ELR (cell line): Measurements from ENCODE around the gene MPPE1.
A peak's percentile ranks its signal among the peaks of the same experiment; 100 is the strongest.
"Not testable (repeated sequence)": the region's sequence is repeated elsewhere in the genome, so short reads cannot be mapped to it uniquely, and the experiment has no call there.

Experiments used
- DNase-seq: peaks from one replicate; pipeline ENCODE4 v3.0.0-alpha.2; 2015; ENCODE audit warnings: low read depth

Gene MPPE1

DNA sequence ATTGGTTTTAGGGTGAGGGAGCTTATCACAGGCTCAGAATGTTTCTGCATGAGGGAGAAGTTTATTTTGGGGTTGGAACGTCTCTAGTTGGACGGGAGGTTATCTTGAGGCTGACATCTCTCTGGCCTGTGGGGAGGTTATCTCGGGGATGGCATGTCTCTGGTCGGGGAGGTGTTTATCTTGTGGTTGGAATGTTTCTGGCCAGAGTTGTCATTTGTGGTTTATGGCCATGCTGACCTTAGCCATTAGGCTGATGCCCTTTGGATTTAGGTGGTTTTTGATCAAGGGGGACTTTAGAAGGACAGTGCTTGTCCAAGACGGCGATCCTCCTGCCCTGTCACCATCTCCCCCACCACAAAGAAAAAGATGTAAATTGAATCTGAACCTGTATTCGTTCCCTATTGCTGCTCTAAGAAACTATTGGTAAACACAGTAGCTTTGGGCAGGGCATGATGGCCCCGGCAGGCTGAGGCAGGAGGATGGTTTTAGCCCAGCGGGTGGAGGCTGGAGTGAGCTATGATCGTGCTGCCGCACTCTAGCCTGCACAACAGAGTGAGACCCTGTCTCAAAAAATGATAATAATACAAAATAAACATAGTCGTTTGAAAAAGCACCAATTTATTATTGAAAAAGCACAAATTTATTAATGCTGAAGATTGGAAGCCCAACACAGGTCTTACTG is 17.8 kb upstream of the MPPE1 start:
- no peak for DNase-seq

DNA sequence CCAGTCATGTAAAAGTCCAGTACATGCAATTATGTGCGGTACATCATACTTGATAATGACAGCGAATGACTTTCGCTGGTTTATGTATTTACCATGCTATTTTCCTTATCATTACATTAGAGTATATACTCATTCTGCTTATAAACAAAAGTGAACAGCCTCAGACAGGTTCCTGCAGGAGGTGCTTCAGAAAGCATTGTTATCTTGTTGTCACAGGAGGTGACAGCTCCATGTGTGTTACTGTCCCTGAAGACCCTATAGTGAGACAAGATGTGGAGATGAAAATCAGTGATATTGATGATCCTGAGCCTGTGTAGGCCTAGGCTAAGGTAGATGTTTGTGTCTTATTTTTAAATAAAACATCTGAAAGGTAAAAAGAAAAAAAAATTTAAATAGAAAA is 15.3 kb upstream of the MPPE1 start:
- no peak for DNase-seq

DNA sequence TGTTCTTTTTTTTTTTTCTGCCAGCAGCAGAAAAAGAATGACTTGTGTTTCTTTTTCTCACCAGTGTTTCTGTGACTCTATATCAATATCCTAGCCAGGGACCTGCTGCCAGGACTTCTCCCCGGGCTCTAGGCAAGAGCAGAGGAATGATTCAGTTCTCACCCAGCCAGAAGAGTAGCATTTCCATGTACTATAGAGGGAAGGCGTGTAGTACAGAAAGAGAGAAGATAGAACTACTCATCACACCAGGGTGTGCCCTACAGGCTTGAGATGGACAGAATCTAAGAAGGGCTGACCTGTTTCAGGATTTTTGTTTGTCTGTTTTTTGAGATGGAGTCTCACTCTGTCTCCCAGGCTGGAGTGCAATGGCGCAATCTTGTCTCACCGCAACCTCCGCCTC is 11.4 kb upstream of the MPPE1 start:
- DNase-seq, result not testable (repeated sequence)

DNA sequence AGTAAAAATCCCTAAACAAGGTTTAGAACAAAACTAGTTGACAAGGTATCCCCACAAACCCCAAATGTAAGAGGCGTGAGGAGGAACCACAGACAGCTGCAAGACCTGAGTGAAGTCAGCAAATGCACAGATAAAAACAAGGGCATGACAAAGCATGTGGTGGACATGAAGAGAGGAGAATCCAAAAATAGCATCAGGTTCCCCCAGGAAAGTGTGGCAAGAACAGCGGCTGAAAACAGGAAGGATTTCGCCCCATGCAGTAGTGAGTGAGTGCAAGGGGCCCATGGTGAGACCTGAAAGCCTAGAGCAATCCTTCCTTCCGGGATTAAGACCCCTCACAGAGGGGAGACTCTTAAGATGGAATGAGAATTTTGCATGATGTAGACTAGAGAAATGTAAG is 8.8 kb upstream of the MPPE1 start:
- not testable (repeated sequence) for DNase-seq

DNA sequence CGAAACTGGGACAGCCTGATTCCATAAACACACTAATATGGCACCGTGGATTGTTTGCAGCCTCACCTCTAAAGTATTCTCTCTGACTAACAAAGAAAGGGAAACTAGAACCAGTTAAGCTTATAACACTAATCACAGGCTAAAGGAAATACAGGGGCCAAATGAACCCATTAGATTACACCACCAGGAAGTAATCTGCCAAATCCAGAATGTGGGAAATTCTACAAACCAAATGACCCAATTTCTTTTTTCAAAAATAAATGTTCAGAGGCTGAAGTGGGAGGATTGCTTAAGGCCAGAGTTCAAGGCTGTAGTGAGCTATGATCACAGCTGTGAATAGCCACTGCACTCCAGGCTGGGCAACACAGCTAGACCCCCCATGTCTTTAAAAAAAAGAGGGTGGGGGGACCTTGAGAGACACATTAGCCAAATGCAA is 1.5 kb upstream of the MPPE1 start:
- peak; percentile 72 for DNase-seq

DNA sequence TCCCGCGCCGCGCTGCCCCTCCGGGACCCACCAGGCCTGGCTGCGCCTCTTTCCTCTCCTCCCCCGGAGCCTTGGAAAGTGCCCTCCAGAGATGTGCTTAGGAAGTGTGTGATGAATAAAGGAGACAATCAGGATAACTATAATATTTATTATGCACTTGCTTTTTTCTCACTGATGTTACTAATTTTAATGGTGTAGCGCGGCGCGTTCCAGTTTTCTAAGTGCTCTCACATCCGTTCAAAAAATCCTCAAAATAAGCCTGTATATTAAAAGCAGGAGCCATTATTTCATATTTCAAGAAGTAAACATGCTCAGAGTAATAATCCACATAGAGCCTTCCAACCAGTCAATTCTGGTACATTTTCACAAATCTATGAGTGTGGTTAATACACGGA is 941 bp upstream of the MPPE1 start:
- no peak for DNase-seq

DNA sequence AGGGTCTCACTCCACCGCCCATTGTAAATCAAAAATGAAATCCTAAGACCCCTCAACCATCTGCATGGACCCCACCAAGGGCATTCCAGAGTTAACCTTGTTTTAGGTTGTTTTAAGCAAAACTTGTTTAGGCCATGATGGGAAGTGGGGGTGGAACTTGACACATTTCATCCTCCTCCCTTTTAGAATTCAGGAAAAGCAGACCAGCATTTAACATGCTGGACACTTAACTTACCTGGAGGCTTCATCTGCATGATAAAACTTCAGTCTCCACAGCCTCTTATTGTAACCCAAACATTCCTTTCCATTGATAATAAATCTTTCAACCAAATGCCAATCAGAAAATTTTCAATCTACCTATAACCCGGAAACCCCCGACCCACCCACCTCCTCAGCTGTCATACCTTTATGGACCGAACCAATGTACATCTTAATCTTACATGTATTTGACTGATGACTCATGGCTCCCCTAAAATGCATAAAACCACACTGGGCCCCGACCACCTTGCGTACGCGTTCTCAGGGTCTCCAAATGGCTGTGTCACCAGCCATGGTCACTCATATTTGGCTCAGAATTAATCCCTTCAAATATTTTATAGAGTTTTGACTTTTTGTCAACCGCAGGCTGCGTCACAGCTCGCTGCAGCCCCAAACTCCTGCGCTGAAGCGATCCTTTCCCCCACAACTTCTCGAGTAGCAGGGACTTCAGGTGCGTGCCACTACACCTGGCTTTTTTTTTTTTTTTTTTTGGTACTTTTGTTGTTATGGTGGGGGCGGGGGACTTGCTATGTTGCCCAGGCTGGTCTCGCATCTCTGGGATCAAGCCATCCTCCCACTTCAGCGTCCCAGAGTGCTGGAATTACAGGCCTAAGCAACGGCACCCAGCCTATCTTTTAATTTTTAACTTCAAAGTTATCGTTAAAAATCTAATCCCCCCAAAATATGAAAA is 917 bp downstream of the MPPE1 start:
- DNase-seq, result no peak

DNA sequence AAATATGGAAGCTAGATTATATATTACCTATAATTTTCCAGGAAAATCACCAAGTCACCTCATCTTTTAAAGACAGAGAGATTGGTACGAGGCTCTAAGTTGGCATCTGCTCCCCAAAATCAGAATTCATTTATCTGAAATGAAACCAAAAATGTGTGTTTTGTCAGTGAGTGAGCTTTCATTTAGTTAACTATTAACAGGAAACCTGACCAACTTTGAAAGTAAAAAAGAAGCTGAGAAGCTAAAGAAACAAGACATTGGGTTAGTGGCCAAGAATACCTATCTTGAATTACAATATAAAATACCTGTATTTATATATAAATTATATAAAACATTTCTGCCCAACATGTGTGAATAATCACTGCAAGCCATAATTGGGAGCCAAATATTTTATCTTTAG is 1.9 kb downstream of the MPPE1 start:
- no peak for DNase-seq

DNA sequence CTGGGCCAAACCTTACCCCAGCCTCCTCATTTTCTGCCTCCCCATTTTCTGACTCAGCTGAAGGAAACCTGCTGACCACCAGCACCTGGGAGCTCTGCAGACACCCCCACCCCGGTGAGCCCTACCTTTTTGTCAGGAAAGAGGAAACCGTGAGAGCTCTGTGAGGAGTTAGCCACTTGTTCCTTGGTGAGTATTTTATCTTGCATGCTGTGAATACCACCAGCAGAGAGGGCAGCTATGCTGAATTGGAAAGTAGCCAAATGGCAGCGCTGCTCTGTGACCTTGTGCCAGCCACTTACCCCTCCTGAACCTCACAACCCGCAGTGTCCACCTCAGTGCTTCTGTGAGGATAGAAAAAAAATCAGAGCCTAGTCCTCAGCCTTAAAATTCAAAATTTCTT is 2.5 kb downstream of the MPPE1 start:
- no peak for DNase-seq

DNA sequence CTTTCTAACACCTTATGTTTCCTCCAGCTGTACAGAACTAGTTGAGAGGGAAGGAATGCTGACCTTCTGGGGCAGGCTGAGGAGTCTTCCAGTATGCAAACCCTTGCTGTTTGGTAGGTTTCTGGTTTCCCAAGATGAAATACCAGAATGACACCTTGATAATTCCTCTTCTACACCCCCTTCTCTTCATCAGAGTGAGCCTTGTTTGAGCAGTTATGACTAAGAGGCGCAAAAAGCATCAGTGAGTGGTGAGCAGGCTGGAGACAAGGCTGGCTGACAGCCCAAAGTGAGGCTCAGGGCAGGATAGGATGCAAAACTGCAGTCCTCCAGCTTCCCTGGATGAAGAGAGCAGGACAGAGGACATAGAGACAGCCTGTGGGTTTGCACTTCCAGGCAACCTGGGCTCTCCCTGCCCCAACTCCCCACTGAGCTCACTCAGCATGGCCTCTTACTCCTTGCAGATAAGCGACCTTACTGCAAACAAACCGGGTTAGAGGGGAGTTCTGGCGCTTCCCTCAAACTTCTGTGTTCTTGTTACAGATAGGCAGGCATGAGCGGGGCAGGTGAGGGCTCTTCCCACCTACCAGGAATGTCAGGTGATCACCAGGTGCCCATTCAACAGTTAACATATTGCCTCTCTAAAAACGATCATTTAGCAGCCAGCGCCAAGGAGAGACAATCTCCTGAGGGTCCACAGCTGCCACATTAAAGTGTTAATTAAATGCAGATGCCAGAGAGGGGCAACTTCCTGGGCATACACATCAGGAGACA is 5.4 kb downstream of the MPPE1 start:
- DNase-seq, result no peak

DNA sequence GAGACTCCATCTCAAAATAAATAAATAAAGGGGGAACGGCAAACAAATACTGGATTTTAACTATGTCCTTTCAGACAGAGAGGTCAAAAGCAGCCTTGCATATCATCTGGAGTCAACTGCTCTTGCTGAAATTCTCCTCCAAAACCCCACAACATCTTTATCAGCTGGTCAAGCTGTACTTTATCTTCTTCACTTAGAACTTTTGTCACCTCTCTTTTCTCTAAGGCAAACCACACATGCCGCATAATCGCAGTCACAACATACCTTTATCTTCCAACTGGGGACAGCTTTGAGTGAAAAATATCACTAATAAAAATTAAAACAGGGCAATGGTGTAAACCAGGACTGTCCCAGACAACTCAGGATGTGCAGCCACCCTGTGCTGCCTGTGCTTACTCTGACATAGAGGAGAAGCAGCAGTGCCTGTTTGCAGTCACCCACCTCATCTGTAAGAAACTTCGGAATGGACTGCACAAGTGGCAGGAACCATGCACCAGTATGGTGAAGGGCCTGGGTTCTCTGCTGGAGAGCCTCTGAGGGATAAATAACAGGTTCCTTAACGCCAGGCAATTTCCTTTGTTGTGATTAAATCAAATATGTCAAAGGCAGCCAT is 6.2 kb downstream of the MPPE1 start:
- no peak for DNase-seq

DNA sequence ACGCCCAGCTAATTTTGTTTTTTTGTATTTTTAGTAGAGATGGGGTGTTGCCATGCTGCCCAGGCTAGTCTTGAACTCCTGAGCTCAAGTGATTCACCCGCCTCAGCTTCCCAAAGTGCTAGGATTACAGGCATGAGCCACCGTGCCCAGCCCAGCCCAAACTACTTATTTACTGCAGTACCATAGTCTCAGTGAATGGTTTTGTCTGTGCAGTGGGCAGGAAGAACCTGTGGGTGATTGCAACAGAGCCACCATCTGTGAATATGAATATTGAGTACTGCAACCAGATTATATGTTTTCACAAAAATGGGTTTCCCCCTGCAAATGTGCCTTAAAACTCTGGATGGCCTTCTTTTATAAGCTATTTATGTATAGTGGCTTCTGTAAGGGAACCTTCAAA is 9.1 kb downstream of the MPPE1 start:
- DNase-seq, result no peak

DNA sequence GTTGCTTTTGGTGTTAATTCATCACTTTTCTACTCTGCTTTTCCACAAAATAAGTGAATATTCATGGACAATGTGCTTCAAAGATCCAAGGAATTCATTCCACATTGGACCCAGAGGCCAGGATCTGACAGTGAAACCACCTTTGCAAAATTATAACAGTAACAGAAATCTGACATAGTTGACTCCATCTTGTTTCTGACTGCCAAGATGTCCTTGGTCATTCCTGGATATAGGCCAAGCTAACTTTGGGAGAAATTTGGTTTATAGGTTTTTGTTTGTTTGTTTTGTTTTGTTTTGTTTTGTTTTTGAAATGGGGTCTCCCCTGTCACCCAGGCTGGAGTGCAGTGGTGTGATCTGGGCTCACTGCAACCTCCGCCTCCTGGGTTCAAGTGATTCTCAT is 10.3 kb downstream of the MPPE1 start:
- DNase-seq, result no peak

DNA sequence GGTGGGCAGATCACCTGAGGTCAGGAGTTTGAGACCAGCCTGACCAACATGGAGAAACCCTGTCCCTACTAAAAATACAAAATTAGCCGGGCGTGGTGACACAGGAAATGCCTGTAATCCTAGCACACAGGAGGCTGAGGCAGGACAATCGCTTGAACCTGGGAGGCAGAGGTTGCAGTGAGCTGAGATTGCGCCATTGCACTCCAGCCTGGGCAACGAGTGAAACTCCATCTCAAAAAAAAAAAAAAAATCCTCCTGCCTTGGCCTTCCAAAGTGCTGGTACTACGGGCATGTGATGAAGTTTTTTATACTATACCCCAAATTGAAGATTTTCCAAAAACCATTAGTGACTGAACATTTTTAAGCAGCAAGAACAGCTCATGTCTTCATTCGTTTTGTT is 15.7 kb downstream of the MPPE1 start:
- DNase-seq, result not testable (repeated sequence)

DNA sequence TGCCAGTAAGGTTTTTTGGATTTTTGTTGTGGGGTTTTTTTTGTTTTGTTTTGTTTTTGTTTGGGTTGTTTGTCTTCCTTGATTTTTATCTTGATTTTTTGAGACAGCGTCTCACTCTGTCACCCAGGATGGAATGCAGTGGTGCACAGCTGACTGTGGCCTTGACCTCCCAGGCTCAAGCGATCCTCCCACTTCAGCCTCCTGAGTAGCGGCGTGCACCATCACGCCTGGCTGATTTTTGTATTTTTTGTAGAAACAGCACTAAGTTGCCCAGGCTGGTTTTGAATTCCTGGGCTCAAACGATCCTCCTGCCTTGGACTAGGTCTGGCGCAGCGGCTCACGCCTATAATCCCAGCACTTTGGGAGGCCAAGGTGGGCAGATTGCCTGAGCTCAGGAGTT is 16.4 kb downstream of the MPPE1 start:
- no peak for DNase-seq

DNA sequence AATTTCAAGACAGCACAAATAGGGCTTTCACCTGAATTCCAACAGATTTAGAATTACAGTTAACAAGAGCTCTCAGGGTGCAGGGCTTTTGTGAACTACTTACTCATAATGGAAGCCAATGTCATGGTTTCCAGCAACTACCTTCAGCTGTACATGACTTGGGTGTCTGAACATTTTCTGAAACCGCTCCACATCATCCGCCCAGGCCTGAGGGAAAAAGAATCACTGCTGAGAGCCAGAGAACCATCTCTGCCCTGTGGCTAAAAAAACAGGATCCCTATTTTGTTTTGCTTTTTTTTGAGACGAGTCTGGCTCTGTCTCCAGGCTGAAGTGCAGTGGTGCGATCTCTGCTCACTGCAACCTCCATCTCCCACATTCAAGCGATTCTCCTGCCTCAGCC is 18.8 kb downstream of the MPPE1 start:
- no peak for DNase-seq

DNA sequence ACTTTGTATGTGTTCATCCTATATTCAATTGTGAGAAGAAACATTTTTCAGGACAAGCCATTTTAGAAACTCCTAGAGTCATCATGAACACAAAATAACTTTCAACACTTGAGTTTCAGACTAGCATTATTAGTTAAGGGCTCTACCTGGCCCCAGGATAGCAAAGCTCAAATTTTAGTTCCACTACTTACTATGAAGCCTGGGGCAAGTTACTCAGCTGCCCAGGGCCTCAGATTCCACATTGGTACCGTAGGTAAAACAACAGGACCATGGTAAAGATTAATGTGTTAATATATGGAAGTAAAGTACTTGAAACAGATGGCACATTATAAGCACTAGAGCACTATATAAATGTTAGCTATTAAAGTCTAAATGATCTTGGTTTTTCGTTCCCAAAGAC is 19.4 kb downstream of the MPPE1 start:
- DNase-seq, result no peak

DNA sequence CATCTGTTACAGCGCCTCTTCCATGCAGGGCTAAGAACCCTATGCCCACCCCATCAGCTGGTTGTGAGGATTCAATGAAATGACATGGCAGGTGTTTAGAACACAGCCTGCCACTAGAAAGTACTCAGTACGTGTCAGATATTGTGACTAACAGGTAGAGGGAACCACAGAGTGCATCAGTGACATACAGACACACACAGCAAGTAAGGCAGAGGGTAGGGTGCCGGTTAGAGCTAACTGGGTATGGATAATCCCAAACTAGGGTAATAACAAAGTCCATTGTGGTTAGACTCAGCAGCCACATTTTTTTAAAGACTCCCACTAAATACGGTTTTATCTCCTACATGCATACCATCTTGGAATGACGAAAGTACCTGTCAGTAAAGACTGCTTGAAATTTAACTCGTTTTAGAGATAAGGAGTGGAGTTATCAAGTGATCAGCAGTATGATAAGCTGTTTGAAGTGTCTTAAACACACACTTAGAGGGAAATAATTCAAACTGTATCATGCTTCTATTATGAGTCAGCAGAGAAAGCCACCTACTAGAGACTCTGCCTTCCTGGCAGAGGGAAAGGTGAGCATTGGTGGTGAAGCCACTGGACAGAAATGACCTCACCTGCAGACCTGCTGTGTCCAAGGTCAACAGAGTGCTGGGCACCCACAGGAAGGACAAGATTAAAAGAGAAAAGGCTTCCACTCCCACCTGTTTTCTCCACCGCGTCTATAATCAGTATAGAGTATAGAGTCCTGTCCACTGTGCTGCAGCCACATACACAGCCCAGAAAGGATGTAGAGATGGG is 20.6 kb downstream of the MPPE1 start:
- DNase-seq, result no peak

DNA sequence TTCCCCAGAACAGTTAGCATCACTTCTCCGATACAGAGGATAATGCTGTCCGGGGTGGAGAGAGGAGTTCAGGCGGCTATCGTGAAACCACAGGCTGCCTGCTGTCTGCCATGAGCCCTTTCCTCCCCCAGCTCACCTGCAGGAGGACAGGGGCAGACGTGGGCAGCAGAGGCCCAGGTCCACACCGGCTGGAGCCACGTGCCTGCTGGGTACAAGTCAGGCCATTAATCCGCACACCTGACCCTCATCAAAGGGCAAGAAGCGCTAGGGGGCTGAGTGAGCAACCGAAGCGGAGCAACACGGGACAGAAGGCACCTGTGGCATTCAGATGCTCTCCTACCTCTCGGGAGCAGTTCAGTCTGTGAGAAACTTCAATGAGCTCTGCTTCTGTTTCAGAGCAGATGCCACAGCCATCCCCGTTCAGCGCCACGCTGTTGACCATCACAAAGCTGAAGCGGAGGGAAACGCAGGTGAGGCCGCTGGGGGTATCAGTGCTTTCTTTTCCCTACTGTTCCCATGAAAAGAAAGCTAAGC is 21.5 kb downstream of the MPPE1 start:
- no peak for DNase-seq

DNA sequence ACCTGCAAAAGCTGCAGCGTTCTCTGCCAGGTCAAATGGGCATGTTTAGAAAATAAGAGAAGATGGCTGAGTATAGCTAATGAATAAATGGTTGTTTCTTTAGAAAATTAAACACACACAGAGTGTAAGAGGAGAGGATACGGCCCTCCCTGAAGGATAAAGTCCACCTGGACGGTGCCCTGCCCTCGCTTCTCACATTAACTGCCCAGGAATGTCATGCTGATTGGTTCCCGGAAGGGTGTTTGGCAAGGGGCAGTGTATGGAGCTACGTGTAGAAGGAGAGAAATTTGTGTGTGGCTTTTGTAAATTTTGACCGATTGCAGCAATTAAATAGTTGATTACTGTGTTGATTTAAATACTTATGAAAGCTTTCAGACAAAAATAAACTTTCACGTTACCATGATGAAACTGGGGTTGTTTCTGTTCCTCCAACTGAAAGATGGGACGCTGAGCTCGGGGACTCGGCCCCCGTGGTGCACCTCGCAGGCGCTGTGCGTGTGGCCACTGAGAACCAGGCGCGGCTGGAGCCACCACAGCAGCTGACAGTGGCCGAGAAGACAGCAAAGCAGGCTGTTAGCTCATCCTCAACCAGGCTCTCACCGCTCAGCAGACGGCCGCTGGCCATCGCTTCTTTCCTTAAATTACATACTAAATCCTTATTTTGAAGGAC is 22.7 kb downstream of the MPPE1 start:
- DNase-seq, result no peak
